GM19193 (cell line): ENCODE results near the gene BNIP5.

ENCODE experiments used
- POLR2A ChIP-seq: IDR thresholded peaks from 4 replicates; pipeline ENCODE4 v1.6.1; 2011; ENCODE audit not compliant: insufficient read depth, insufficient read length; ENCODE audit errors: extremely low read depth

Gene BNIP5, protein sequence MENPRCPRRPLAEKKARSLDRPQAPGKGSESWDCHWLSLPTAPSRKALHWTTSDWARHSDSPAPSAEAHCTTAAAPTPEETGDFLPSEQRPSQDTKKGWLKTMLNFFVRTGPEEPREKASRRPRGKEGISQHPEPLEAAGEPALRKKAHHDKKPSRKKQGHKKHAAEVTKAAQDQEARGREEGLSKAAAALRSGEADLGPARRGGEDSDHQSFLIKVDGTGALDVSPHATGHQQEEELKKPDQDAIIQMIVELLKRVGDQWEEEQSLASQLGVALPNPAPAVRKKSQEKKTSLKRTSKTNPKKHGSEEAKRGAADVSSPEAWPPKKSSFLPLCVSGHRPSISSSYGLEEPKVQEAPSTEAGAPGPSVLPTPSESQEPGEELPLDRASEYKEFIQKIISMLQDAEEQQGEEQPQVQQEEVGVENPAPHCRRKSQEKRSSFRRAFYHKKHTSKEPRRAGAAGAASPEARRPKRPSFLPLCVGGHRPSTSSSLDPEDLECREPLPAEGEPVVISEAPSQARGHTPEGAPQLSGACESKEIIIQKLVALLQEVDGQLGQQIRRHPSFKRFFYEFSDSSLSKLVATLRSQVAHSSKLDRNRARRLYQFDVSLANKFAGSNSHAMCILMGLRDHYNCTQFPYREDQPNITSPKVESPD

DNA sequence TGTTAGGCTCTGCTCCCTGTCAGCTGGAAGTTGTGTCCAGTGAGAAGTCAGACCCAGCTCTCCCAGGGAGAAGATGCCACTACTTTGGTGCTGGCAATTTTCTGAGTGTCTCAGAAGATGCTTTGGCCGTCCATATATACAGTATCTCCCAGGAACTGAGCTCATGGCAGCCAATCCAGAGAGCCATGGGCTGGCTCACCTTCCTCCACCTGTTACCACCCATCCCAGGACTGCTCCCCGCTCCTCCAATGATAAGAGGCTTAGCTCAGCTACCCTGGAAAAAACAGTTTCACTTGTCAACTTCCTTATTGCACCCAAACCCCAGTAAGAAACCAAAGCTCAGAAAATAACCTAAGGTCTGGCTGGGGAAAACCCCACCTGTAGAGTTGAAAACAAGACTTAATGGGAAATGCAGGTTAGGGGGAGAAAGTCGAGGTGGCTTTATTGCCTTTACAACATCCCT is at the start of gene BNIP5:
Gene BNIP5 (minus strand): TSS at position 110 of the 463 bp plus-strand sequence. CDS start 6,198 bp downstream, outside the sequence.
- no peak for TF ChIP-seq POLR2A

DNA sequence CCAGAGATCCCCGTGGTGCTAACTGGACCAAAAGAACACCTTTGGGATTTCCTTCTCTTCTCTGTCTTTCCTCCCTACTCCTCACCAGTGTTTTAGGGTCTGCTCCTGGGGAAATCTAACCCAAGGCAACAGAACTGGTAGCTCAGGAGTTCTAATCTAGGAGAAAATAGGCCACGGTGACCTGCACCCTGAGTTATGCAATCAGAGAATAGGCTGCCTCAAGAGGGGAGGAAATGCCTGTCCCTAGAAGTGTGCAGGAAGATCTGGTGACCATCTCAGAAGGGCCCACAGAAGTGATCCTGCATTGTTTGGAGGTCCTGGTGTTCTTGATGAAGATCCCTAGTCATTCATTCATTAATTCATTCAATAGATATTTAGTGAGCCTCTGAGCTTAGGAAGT is 47.4 kb upstream of the BNIP5 start:
- no peak for TF ChIP-seq POLR2A

DNA sequence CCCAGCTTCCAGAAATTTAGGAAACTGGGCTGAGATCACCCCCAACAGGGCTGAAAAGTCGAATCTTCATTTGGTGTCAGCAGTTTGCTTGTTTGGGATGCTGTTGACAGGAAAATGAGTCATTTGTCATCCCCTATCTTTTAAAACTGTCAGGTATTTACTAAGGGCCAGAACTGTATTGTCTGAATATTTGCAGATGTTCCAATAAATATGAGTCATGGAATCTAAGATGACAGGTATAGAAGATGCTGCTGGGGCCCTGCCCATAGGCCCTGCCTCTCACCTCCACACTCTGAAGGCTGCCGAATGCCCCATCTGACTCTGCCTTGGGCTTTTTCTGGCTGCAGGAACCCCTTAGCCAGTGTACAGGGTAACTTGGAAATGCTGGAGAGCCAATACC is 46.9 kb upstream of the BNIP5 start:
- no peak for TF ChIP-seq POLR2A

DNA sequence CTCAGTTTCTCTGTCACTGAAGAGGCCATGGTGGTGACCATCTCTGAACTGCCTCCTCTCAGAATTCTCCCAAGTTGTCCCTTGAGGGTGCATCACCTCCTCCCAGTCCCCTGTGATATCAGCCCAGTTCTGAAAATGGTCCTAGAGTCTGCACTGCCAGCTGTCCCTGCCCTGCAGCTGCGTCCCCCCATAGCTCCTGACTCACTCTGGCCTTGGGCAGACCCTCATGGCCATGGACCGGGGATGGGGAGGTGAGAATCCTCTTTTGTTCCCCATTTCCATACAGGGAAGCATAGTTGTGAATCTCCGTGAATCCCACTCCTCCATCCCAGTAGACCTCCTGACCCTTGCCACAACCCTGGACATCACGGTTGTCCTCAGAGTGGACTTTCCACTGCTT is 46.3 kb upstream of the BNIP5 start:
- TF ChIP-seq POLR2A = no peak

DNA sequence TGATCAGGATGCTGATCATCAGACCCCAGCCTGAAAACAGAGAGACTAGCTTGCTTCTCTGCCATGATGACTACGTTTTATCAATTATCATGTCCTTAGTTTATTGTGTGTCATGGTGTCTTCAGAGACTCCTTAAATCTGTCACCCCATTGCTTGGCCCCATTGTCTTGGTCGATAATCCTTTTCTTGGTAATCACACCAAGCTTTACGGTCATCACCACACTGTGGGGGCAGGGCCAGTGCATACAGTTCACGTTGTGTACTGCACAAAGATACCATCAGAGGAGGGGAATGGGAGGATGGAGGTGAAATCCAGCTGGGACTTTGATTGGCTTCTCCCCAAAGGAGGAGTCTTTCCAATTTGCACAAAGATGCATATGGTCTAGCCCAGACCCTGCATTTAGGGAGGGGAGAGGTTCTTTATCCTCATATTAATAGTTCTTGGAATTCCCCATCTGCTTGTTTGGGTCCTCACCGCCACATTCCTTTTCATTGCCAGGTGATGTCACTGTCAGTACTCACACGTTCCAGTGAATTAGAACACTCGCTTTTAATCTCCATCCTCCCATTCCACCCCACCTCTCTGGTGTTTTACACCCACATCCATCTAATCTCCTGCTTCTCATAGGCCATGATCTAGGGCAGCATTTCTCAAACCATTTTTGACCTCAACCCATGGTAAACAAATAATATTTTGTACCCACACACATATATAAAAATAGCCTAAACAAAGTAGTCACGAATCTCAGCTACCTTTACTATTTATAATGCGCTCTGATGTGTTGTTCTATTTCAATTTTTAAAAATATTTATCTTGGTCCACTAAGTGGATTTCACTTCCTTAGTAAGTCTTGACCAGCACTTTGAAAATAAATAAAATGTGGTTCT is 45.1 kb upstream of the BNIP5 start:
- TF ChIP-seq POLR2A = no peak

DNA sequence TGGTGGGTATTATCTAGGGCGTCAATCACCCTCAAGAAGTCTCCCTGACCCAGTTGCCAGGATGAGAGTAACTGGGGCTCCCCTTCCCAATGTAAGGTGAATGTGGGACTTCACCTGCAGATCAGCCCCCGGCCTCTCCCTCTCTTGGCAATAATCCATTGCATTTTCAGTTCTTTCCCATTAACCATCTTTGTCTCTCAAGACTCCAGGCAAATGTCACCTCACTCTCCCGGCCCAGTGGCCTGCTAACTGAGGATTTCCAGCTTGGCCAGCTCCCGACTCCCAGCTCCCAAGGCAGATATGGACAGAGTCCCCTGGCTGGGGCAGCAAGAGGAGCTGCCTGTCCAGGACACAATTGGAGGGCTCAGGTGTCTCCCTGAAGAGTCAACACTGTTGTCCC is 43.5 kb upstream of the BNIP5 start:
- TF ChIP-seq POLR2A = no peak

DNA sequence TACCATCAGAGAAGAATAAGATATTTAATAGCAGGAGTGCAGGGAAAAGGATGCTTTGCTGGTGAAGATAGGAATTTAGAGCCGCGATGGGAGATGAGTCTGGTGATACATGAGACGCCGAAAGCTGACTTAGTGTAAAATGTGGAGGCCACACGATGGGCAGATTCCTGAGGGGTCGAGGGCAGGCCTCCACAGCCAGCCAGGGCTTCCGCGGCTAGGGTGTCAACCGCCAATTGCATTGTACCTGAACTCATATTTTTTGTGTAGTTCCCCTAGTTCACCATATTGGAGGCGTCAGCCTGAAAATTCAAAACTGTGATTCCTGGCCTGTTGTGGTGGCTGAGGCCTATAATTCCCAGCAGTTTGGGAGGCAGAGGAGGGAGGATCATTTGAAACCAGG is 42.2 kb upstream of the BNIP5 start:
- no peak for TF ChIP-seq POLR2A

DNA sequence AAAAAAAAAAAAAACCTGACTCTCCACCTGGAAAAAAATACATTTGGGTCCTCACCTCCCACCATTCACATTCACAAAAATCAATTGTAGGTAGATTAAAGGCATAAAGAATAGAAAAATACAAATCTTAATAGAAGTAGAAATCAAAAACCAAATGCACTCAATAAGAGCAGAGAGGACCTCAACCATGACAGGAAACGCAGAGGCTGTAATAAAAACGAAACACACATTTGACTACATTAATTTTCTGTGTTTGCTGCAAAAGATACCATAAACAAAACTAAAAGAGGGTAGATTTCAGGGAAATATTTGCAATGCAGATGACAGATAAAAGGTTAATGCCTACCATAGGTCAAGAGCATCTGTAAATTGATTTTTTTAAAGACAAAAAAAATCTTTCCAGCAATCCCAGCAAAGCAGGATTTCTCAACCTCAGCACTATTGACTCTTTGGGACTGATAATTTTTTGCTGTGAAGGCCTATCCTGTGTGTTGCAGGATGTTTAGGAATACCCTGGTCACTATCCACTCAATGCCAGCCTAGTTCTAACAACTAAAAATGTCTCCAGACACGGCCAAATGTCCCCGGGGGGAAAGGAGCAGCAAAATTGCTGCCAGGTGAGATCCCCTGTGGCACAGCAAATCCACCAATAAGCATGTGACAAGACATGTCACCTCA is 41.7 kb upstream of the BNIP5 start:
- no peak for TF ChIP-seq POLR2A

DNA sequence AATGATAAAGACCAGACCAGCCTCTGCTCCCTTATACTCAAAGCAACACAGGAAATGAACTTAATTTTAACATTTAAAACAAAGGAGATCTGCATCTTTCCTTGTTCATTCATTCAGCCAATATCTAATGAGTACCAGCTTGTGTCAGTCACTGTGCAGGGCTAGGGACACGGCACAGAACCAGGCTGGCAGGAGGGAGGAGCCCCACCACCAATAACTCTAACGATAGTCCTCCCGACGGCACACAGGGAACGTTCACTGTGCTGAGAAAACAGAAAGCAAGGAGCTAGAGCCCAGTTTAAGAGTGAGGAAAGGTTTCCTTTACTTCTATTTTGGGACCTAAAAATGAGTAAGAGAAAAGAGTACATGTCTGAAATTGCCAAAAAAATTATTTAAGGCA is 40.9 kb upstream of the BNIP5 start:
- TF ChIP-seq POLR2A = no peak

DNA sequence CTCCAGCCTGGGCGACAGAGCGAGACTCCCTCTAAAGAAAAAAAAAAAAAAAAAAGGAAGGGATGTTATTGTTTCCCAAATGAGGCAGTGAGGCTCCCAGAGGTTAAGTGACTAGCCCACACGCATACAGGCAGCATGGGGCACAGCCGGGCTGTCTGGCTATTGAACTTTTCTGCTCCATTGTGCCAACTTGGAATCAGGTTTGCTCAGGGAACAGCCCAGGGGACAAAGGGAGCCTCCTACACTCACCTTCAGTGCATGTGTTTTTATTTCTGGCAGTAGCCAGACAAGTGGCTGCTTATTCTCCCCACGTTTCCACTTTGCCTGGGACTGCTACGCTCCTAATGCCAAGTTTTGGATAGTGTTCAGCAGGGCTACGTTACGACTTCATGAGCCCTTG is 40.1 kb upstream of the BNIP5 start:
- TF ChIP-seq POLR2A = no peak

DNA sequence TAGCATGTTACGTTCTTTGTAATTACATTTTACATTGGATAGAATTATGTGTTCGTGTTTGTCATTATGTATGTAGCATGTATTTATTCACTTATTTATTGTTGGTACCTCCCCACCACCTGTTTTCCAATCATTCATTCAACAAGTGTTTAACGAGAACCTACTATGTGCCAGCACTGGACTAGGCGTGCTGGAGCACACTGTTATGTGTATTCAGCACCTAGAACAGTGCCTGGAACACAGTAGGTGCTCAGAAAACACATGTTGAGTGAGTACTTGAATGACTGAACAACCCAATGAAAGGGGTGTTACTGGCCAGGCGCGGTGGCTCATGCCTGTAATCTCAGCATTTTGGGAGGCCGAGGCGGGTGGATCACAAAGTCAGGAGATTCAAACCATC is 39.5 kb upstream of the BNIP5 start:
- TF ChIP-seq POLR2A = no peak

DNA sequence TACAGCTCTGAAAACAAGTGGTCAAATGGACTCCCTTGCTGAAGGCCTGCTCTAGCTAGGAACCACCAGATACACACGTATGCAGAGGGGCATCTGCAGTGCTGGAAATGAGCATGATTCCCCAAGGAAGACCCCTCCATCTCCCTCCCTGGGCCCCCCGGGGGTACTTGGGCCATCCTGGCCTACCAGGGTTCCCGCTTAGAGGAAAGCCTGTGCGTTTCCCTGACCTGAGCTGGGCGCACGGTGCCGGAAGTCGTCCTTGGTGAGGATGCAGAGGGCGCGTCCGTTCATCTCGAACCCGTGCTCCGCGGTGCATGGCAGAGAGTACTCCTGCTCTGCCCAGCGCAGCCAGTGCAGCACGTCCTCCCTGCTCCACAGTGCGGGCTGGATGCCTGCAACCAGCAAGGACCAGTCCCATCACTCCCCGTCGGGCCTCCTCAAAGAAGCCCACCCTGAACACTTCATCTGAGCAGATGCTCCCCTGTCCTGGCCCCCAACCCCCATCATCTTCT is 39.0 kb upstream of the BNIP5 start:
- no peak for TF ChIP-seq POLR2A

DNA sequence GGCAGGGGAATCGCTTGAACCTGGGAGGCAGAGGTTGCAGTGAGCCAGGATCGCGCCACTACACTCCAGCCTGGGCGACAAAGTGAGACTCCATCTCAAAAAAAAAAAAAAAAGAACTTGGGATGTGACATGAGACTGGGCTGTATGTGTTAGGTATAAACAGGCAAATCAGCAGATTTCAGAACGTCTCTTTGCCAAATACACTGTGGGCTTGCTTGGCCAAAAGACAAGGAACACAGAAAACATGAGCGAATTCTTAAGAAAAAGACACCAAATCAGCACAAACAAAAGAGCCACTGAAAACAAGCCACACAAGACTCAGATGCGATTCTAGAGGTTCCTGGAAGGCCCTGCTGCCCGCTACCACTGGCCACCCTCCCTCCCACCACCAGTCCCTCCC is 38.3 kb upstream of the BNIP5 start:
- no peak for TF ChIP-seq POLR2A

DNA sequence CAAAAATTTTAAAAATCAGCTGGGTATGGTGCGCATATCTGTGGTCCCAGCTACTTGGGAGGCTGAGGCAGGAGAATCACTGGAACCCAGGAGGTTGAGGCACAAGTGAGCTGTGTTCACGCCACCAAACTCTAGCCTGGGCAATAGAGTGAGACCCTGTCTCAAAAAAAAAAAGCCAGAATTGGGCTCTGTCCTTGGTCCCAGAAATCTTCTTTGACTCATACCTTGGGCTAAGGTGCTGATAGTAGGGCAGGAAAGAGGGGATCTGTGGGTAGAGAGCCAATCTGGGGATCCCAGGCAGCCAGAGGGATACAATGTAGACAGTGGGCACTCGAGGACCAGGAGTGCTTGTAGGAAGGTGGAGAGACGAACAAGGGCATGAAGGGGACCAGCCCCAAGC is 37.5 kb upstream of the BNIP5 start:
- TF ChIP-seq POLR2A = no peak
